Measurements from ENCODE around the gene HMGCR.

DNA sequence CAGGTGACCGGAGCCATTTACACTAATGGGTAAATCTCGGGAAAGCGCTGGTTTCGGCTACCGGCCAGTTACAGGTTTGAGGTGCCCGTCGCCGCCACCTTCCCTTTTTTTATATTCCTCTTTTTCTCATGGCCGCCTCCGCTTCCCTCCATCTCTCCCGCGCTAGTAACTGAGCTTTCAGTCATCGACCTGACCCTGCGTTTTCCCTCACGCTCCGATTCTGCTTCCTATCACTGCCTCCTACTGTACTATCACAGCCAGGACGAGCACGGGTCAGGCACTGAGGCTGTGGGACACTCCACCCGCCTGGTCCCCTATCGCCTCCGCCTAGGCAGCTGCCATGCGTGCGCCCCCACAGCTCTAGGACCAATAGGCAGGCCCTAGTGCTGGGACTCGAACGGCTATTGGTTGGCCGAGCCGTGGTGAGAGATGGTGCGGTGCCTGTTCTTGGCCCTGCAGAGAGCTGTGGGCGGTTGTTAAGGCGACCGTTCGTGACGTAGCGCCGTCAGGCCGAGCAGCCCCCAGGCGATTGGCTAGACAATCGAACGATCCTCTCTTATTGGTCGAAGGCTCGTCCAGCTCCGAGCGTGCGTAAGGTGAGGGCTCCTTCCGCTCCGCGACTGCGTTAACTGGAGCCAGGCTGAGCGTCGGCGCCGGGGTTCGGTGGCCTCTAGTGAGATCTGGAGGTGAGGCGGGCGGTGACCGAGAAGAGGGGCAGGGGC, at the start of gene HMGCR:
- TF ChIP-seq, protein P1, sequence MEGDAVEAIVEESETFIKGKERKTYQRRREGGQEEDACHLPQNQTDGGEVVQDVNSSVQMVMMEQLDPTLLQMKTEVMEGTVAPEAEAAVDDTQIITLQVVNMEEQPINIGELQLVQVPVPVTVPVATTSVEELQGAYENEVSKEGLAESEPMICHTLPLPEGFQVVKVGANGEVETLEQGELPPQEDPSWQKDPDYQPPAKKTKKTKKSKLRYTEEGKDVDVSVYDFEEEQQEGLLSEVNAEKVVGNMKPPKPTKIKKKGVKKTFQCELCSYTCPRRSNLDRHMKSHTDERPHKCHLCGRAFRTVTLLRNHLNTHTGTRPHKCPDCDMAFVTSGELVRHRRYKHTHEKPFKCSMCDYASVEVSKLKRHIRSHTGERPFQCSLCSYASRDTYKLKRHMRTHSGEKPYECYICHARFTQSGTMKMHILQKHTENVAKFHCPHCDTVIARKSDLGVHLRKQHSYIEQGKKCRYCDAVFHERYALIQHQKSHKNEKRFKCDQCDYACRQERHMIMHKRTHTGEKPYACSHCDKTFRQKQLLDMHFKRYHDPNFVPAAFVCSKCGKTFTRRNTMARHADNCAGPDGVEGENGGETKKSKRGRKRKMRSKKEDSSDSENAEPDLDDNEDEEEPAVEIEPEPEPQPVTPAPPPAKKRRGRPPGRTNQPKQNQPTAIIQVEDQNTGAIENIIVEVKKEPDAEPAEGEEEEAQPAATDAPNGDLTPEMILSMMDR (IDR thresholded peaks at IDR 0.05): peak in 3 of 5 experiments; percentile 3 to 42 (median 30)
- TF ChIP-seq POLR2A (IDR thresholded peaks at IDR 0.05) (peak in 1 of 2 donors; percentile 82), EP300 (IDR thresholded peaks at IDR 0.05) (peak; percentile 45 to 92)
